Vagina (tissue), 2 donors: ENCODE results near the gene BMF. TPM values are rescaled to one million over a fixed set of nuclear protein-coding genes. Genes with fewer than 3 reads are reported as not detected.
"Not testable (repeated sequence)": the region's sequence is repeated elsewhere in the genome, so short reads cannot be mapped to it uniquely, and the experiment has no call there.

Source experiments
- DNase-seq, 2 donors: peaks; one replicate each; pipeline ENCODE4 v3.0.0-alpha.2; 2017; ENCODE audit errors: extremely low spot score in 2 of 2
- H3K27ac ChIP-seq: fragments of 200-600 bp; sonication (generic); one replicate; pipeline ENCODE4 v1.5.1; 2019
- H3K27me3 ChIP-seq: fragments of 200-600 bp; sonication (generic); one replicate; pipeline ENCODE4 v1.5.1; 2019
- H3K36me3 ChIP-seq, 2 donors: fragments of 200-600 bp; sonication (generic); one replicate each; pipeline ENCODE4 v1.5.1; 2017 to 2019
- H3K4me1 ChIP-seq: fragments of 200-600 bp; sonication (generic); one replicate; pipeline ENCODE4 v1.5.1; 2019
- H3K4me3 ChIP-seq, 2 donors: fragments of 200-600 bp; sonication (generic); 1 replicate in 1 of 2; 2 replicates in 1 of 2; pipeline ENCODE4 v1.5.1; 2016 to 2019
- H3K9me3 ChIP-seq: fragments of 200-600 bp; sonication (generic); one replicate; pipeline ENCODE4 v1.5.1; 2019
- POLR2A ChIP-seq, 2 donors: fragments of 450-650 bp; IDR thresholded peaks; one replicate each; pipeline ENCODE4 v1.6.1; 2017; ENCODE audit warnings: antibody characterized with exemption in 2 of 2, mild to moderate bottlenecking in 2 of 2, moderate library complexity in 2 of 2
- POLR2AphosphoS5 ChIP-seq, 2 donors: sonication (generic); formaldehyde crosslinking; IDR thresholded peaks; one replicate each; pipeline ENCODE4 v1.9.0; 2017; ENCODE audit warnings: antibody characterized with exemption in 2 of 2, mild to moderate bottlenecking in 2 of 2, low read depth in 1 of 2; ENCODE audit not compliant: insufficient read depth in 1 of 2
- intact Hi-C: fragments of 100-400 bp; cut with DNase I; formaldehyde crosslinking; loops from one replicate; pipeline ENCODE4 v1.15.1; 2023
- total RNA-seq: library from RNA; depleted of rRNA; stranded (reverse); fragments of >200 nt; gene quantifications from one replicate; pipeline ENCODE4 v1.2.3, GENCODE V29; 2016
- TF ChIP-seq, protein P1 (sequence below), 3 experiments: fragments of 450-650 bp in 2 of 3; fragments of 200-600 bp in 1 of 3; sonication (generic) in 1 of 3; IDR thresholded peaks; one replicate each; pipeline ENCODE4 v1.5.1; 2017 to 2019; ENCODE audit warnings: antibody characterized with exemption in 3 of 3, mild to moderate bottlenecking in 2 of 3, moderate library complexity in 2 of 3

The BMF gene, protein sequence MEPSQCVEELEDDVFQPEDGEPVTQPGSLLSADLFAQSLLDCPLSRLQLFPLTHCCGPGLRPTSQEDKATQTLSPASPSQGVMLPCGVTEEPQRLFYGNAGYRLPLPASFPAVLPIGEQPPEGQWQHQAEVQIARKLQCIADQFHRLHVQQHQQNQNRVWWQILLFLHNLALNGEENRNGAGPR
- 2.9 TPM for total RNA-seq

DNA sequence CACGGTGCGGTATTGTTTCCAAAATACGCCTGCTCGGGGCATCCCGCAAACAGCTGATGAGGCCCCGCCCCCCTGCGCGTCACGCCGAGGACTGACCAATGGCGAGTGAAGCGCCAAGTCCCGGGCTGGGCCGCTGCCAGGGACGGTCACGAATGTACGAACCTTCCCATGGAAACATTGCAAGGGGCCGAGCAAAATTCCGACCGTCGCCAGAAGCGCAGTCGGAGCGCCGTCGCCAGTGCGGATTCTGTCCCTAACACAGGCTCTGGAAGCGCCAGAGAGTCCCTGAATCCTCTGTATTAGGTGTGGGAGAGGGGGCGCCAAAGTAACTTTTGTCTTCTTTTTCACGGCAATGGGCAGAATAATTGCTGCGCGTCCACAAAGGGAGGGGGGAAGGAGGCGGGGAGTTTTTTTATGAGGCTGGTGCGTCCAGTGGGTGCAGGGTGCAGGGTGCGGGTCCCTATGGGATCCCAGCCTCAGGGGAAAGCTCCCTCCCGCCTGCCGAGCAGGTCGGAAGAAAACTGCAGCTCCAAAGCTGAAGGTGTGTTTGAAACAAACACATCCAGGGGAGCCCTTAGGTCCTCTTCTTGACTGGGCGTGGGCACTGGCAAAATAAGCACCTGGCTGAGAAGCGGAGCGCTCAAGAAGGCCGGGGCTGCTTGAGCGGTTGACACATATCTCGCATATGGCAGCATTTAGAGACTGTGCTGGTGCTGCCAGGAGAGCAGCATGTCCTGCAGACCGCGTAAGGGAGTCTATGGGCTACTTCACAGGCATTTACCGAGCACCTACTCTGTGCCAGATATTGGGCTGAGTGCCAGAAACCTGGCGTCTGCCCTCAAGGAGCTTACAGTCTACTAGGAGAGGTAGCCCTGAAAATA, at the start of gene BMF:
Gene BMF, minus strand, starts transcription at position 25 of the 881 bp plus-strand sequence. CDS start 2,793 bp downstream, outside the sequence.
- no peaks in the 10 kb centered on the region for H3K27me3 ChIP-seq
- H3K36me3 ChIP-seq, result no peaks in the 10 kb centered on the region
- H3K4me3 ChIP-seq, result peak within 1 kb of the TSS; percentile 70 to 92
- intact Hi-C loops, result no loop called here
- no peaks in the 10 kb centered on the region for H3K9me3 ChIP-seq
- TF ChIP-seq POLR2AphosphoS5 (IDR thresholded peaks at IDR 0.05; ENCODE audit: insufficient read depth in 1 of 2, low read depth in 1 of 2) (peak; percentile 86 to 92), POLR2A (IDR thresholded peaks at IDR 0.05) (no peak)
- TF ChIP-seq, protein P1, sequence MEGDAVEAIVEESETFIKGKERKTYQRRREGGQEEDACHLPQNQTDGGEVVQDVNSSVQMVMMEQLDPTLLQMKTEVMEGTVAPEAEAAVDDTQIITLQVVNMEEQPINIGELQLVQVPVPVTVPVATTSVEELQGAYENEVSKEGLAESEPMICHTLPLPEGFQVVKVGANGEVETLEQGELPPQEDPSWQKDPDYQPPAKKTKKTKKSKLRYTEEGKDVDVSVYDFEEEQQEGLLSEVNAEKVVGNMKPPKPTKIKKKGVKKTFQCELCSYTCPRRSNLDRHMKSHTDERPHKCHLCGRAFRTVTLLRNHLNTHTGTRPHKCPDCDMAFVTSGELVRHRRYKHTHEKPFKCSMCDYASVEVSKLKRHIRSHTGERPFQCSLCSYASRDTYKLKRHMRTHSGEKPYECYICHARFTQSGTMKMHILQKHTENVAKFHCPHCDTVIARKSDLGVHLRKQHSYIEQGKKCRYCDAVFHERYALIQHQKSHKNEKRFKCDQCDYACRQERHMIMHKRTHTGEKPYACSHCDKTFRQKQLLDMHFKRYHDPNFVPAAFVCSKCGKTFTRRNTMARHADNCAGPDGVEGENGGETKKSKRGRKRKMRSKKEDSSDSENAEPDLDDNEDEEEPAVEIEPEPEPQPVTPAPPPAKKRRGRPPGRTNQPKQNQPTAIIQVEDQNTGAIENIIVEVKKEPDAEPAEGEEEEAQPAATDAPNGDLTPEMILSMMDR (IDR thresholded peaks at IDR 0.05), result peak in 1 of 3 experiments; percentile 13
- peak in 1 of 2 donors; percentile 98 for DNase-seq
- H3K4me1 ChIP-seq, result peaks cover 52% of the 10 kb centered on the region
- peak within 1 kb of the TSS; percentile 96 for H3K27ac ChIP-seq

- Histone ChIP-seq H3K27ac (no peak overlapping the region), H3K27me3 (no peaks in the 10 kb centered on the region), H3K9me3 (no peaks in the 10 kb centered on the region), H3K36me3 (no peaks in the 10 kb centered on the region), H3K4me3 (no peak overlapping the region), H3K4me1 (peaks cover 11% of the 10 kb centered on the region)
- DNase-seq, result no peak
- intact Hi-C loops, result no loop called here
- TF ChIP-seq POLR2AphosphoS5 (IDR thresholded peaks at IDR 0.05; ENCODE audit: insufficient read depth in 1 of 2, low read depth in 1 of 2), result no peak
- TF ChIP-seq POLR2A (IDR thresholded peaks at IDR 0.05), result no peak
- TF ChIP-seq, protein P1 (IDR thresholded peaks at IDR 0.05), result no peak
These were observed 49.2 kb upstream of the BMF start for GRCh38 chr15:40157778-40158447.

DNA sequence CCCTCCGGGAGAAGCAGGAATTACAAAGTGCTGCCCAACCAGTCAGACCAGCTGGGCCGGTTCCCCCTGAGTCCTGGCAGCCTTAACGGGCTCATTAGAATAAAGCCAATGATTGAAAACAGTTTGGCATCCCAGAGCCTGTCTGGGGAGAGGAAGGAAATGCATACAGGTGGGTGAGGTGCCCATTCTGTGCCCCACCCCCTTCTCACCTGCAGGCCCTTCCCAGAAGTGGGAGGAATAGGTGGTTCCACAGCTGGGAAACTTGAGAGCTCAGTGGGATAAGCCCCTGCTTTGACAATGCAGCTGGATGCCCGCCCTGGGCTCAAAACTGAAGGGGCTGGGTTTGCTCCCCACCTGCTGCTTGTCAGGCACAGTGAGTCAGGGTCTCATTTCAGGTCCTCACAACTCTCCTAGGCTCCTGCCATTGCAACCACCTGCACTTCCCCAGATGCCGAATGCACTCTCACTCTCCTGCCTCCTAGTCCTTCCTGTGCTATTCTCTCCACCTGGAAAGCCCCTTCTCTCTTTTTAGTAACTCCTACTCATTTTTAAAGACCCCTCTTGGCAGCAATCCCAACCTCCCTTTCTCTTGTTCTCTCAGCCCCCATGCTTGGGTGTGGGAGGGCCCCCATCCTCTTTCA, 46.7 kb upstream of the BMF start:
- peak in 1 of 2 donors; percentile 49 for DNase-seq

DNA sequence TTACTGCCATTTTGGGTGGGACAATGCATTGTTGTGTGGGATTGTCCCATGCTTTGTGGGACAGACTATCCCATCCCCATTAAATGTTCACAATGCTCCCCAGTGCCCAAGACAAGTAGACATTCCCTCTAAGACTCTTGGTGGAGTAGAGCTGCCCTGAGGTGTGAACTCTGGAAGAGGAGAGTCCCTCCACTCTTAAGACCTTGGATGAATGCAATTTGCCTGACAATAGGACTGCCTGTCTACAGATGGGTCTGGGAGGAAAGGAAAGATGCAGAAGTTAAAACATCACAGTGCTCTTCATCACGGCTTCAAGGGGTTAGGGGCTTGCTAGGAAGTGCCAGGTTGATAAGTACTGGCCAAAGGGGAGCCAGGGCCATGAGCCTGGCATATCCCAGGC, 46.1 kb upstream of the BMF start:
- H3K36me3 ChIP-seq, intact Hi-C loops, H3K4me3 ChIP-seq, H3K27ac ChIP-seq, H3K27me3 ChIP-seq, H3K9me3 ChIP-seq, DNase-seq, H3K4me1 ChIP-seq: not testable (repeated sequence)

More for the DNA sequence above, 46.7 kb upstream of the BMF start:
- Histone ChIP-seq H3K4me3 (no peak overlapping the region), H3K36me3 (no peaks in the 10 kb centered on the region), H3K27me3 (no peaks in the 10 kb centered on the region), H3K4me1 (peaks cover 1% of the 10 kb centered on the region), H3K27ac (no peak overlapping the region), H3K9me3 (no peaks in the 10 kb centered on the region)
- intact Hi-C loops, result no loop called here
- TF ChIP-seq, protein P1 (IDR thresholded peaks at IDR 0.05), result no peak
- TF ChIP-seq POLR2AphosphoS5 (IDR thresholded peaks at IDR 0.05; ENCODE audit: insufficient read depth in 1 of 2, low read depth in 1 of 2) (no peak), POLR2A (IDR thresholded peaks at IDR 0.05) (no peak)

DNA sequence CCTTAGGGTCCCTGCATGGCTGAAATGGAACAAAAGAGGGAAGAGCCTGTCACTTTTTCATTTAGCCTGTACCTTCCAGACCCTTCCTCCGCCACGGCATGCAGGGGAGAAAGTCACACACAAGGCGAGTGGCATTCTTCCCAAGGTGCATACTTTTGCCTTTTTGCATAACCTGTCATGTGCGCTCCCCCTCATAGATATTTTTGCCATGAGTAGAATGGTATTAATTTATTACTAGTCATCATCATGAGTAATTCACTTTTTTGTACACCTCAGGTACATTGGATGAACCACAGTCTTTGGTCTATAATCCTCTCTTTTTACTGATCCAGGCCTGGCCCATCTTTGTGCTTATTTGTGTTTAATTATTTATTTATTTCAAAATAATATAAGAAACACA, 43.3 kb upstream of the BMF start:
- DNase-seq, result no peak
- Histone ChIP-seq H3K4me3 (no peak overlapping the region), H3K27ac (no peak overlapping the region), H3K4me1 (no peaks in the 10 kb centered on the region), H3K27me3 (no peaks in the 10 kb centered on the region), H3K9me3 (no peaks in the 10 kb centered on the region), H3K36me3 (no peaks in the 10 kb centered on the region)
- TF ChIP-seq, protein P1 (IDR thresholded peaks at IDR 0.05), result no peak
- TF ChIP-seq POLR2A (IDR thresholded peaks at IDR 0.05) (no peak), POLR2AphosphoS5 (IDR thresholded peaks at IDR 0.05; ENCODE audit: insufficient read depth in 1 of 2, low read depth in 1 of 2) (no peak)
- intact Hi-C loops, result no loop called here
